C4-2B (cell line): ENCODE data around the gene ARHGAP10.

ENCODE experiments used
- CTCF ChIP-seq: fragments of 450-650 bp; conservative IDR thresholded peaks from 2 replicates; pipeline ENCODE4 v1.5.1; 2017; ENCODE audit warnings: mild to moderate bottlenecking
- ZFX ChIP-seq: fragments of 450-650 bp; IDR thresholded peaks from 2 replicates; pipeline ENCODE4 v1.6.1; 2017

- TF ChIP-seq CTCF (no peak), ZFX (no peak)
Observed at GRCh38 chr4:147825451-147826287, 93.8 kb downstream of the ARHGAP10 start.
